ENCODE data around the gene SRCAP. TPM values are rescaled to one million over a fixed set of nuclear protein-coding genes. Genes with fewer than 3 reads are reported as not detected.

Gene SRCAP
- total and polyA plus RNA-seq, 2 of the 8 experiments (the other 6 are each of a cell fraction or from before 2014, with no cell fraction given) = 5.5 to 54.3 TPM

DNA sequence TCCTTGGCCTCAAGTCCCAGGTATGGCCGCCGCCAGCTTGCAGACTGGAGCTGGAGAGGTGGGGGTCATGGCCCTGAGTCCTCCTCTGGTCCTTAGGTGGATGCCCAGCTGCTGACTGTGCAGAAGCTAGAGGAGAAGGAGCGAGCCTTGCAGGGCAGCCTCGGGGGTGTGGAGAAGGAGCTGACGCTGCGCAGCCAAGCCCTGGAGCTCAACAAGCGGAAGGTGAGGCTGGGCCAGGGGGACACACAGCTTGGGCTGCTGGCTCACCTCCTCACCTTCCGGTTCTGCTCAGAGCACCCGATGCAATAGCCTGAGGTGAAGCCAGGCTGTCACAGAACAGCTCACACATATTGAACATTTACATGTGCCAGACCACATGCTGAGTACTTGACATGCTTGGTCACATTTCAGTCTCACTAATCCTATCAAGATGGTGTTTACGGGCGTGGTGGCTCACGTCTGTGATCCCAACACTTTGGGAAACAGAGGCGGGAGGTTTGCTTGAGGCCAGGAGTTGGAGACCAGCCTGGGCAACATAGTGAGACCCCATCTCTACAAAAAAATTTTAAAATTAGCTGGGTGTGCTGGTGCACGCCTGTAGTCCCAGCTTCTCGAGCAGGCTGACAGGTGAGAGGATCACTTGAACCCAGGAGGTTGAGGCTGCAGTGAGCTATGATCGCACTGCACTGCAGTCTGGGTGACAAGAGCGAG lies 70.6 kb downstream of the SRCAP start (continued):
- no peak for TF ChIP-seq RNF2 (IDR thresholded peaks at IDR 0.05; ENCODE audit: borderline replicate concordance, low read depth, low read length, missing control alignments, poor library complexity, severe bottlenecking)

Data from H1 (cell line).